Neural crest cell (in vitro differentiated cells): ENCODE data around the gene JCAD. TPM values are rescaled to one million over a fixed set of nuclear protein-coding genes. Genes with fewer than 3 reads are reported as not detected.
"Not testable (repeated sequence)": the region's sequence is repeated elsewhere in the genome, so short reads cannot be mapped to it uniquely, and the experiment has no call there.

ENCODE experiments used
- DNase-seq: peaks from one replicate; pipeline ENCODE4 v3.0.0; 2021; ENCODE audit warnings: low read depth, mixed read lengths, low spot score
- H3K27ac Mint-ChIP-seq: one replicate; pipeline ENCODE4 v1.8.0; 2021; ENCODE audit warnings: mild to moderate bottlenecking, mixed read lengths; ENCODE audit not compliant: unreplicated experiment
- H3K27me3 Mint-ChIP-seq: 2 replicates; pipeline ENCODE4 v1.8.0; 2021; ENCODE audit warnings: low read depth, mild to moderate bottlenecking, mixed read lengths
- H3K36me3 Mint-ChIP-seq: 2 replicates; pipeline ENCODE4 v1.8.0; 2021; ENCODE audit warnings: low read depth, mild to moderate bottlenecking, mixed read lengths
- H3K4me1 Mint-ChIP-seq: 2 replicates; pipeline ENCODE4 v1.8.0; 2021; ENCODE audit warnings: mixed read lengths
- H3K4me3 Mint-ChIP-seq: one replicate; pipeline ENCODE4 v1.8.0; 2021; ENCODE audit warnings: mild to moderate bottlenecking, mixed read lengths
- H3K9me3 Mint-ChIP-seq: 2 replicates; pipeline ENCODE4 v1.8.0; 2021; ENCODE audit warnings: mixed read lengths
- long read RNA-seq: library from polyadenylated mRNA; unstranded; transcript quantifications from one replicate; pipeline ENCODE4 v2.0.0, GENCODE V29; 2020
- total RNA-seq: library from RNA; stranded (reverse); gene quantifications from 2 replicates; pipeline ENCODE4 v1.2.1, GENCODE V29; 2021
- TF ChIP-seq, protein P1 (sequence below): fragments of 200-600 bp; sonication (generic); conservative IDR thresholded peaks from 2 replicates; pipeline ENCODE4 v1.5.0; 2021; ENCODE audit warnings: antibody characterized with exemption, mild to moderate bottlenecking

The JCAD gene, protein sequence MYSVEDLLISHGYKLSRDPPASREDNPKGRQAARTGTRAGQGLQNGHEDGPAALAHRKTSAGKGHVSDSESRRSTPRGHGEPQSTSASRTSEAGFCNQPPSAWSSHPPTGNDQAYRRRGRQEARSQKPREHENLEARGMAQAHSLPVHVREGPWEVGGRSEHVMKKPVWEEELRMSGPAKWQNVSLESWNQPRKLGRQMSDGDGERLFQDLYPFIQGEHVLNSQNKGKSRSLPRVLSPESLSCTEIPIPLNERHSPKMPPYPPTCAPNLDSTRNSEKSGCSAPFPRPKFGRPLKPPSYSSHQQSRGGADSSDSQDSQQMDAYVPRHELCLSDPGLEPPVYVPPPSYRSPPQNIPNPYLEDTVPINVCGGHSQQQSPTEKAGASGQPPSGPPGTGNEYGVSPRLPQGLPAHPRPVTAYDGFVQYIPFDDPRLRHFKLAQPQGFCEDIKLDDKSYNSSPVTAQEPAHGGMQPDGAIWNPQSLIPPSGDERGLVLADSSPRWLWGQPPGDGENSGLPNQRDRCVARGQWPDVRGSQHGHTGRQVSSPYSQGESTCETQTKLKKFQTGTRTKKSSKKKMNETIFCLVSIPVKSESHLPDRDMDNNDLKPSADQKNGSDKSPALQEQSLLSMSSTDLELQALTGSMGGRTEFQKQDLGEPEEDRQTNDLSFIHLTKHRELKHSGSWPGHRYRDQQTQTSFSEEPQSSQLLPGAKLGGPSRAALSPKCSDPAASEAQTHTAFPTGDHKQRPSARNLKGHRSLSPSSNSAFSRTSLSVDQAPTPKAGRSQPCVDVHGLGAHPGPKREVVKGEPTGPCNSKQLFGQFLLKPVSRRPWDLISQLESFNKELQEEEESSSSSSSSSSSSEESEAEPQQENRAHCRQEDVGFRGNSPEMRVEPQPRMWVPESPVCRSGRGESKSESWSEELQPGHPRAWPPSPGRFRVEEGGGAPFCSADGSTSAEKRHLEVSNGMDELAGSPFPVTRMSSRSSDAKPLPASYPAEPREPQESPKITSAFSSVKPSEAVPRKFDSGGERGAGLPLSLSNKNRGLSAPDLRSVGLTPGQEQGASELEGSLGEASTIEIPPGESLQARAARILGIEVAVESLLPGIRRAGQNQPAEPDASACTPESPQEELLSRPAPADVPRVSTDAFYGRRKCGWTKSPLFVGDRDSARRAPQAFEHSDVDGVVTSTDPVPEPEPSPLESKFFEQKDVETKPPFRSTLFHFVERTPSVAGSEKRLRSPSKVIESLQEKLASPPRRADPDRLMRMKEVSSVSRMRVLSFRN (N-terminal part only)
- total RNA-seq = 0.61 and 1.2 TPM in 2 replicates
- long read RNA-seq, partial matches to known transcripts = 0 of 1 reads
- long read RNA-seq, other reads (novel, unspliced or antisense) = 1 of 1 reads

DNA sequence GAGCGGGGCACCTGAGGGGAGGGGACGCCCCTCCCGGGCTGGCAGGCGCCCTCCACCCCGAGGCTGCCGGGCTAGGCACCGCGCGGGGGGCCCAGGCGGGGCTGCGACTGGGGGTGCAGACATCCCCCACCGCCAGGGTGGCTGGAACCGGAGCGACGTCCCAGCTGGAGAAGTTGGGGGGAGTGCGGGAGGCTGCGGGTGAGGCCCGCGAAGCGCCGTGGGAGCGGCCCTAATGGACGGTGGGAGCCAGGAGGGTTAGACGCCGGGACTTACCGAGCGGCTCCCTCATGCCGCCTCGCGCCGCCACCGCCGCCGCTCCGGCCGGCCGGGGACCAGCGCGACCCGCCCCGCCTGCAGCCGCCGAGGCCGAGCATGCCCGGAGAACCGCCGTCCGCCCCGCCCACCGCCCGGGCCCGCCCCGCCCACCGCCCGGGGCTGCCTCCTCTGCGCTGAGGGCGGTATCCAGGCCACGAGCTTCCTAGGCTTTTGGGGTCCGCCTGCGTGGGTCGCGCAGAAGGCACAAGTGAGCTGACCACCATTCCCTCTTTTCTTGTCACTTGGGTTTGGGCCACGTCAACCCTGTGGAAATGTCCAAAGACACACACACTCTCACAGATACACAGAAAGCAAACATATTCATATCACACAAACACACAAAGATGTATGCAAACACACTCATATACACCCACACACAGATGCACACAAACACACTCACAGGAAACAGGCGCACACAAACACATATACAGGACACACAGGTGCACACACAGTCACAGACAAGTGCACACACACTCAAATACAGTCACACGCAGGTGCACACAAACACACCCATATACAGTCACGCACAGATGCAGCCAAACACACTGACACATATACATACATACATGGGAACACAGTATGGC is at the start of gene JCAD:
Gene JCAD, minus strand, starts transcription at position 378 of the 899 bp plus-strand sequence. CDS start 11,774 bp downstream, outside the sequence.
- TF ChIP-seq, protein P1, sequence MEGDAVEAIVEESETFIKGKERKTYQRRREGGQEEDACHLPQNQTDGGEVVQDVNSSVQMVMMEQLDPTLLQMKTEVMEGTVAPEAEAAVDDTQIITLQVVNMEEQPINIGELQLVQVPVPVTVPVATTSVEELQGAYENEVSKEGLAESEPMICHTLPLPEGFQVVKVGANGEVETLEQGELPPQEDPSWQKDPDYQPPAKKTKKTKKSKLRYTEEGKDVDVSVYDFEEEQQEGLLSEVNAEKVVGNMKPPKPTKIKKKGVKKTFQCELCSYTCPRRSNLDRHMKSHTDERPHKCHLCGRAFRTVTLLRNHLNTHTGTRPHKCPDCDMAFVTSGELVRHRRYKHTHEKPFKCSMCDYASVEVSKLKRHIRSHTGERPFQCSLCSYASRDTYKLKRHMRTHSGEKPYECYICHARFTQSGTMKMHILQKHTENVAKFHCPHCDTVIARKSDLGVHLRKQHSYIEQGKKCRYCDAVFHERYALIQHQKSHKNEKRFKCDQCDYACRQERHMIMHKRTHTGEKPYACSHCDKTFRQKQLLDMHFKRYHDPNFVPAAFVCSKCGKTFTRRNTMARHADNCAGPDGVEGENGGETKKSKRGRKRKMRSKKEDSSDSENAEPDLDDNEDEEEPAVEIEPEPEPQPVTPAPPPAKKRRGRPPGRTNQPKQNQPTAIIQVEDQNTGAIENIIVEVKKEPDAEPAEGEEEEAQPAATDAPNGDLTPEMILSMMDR = no peak
- Mint-ChIP-seq H3K4me3 (peak within 1 kb of the TSS; percentile 84), H3K4me1 (peaks cover 19% of the 10 kb centered on the region), H3K36me3 (no peaks in the 10 kb centered on the region), H3K27ac (peak within 1 kb of the TSS; percentile 6), H3K27me3 (peaks cover 70% of the 10 kb centered on the region), H3K9me3 (no peaks in the 10 kb centered on the region)
- DNase-seq = peak; percentile 67

DNA sequence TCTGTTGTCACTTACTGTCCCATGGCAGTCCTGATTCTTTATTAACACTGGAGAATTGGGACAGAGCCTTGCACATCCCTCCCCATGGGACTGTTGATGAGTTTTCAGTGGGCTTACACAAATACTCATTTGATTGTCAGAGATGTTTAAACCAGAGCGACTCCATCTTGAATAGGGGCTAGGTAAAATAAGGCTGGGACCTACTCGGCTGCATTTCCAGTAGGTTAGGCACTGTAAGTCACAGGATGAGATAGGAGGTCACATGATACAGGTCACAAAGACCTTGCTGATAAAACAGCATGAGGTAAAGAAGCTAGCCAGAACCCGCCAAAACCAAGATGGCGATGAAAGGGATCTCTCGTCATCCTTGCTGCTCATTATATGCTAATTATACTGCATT is 47.6 kb upstream of the JCAD start:
- Mint-ChIP-seq H3K9me3 (peaks cover 18% of the 10 kb centered on the region), H3K4me3 (no peak overlapping the region), H3K27ac (no peak overlapping the region), H3K27me3 (no peaks in the 10 kb centered on the region), H3K36me3 (no peaks in the 10 kb centered on the region), H3K4me1 (no peaks in the 10 kb centered on the region)
- no peak for DNase-seq
- TF ChIP-seq, protein P1 = no peak

DNA sequence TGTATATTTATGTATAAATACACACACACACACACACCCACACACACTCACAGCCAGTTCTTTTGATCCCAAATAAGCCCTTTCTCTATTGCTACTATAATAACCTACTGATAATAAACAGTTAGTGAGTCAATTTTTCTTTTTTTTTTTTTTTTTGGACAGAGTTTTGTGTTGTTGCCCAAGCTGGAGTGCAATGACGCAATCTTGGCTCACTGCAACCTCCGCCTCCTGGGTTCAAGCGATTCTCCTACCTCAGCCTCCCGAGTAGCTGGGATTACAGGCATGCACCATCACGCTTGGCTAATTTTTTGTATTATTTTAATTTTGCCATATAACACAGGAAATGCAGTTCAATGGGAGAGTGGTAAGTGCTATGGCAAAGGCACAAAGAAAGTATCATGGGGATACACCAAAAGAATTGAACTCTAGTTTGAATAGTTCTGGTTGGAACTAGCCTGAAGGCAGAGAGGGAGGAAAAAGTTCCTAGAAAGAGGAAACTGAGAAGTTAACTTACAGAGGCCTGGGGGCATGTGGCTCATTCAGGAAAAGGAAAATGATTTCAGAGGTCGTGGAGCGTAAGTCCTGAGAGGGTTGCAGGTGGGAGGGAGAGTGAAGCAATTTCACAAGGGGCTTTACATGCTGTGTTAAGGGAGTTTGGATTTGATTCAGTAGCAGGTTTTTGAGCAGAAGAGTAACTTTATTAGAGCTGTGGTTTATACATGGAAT is 44.4 kb upstream of the JCAD start:
- no peaks in the 10 kb centered on the region for H3K27me3 Mint-ChIP-seq
- no peak for DNase-seq
- H3K36me3 Mint-ChIP-seq = no peaks in the 10 kb centered on the region
- H3K4me1 Mint-ChIP-seq = no peaks in the 10 kb centered on the region
- no peak overlapping the region for H3K4me3 Mint-ChIP-seq
- peaks cover 9% of the 10 kb centered on the region for H3K9me3 Mint-ChIP-seq
- TF ChIP-seq, protein P1 = no peak
- no peak overlapping the region for H3K27ac Mint-ChIP-seq

DNA sequence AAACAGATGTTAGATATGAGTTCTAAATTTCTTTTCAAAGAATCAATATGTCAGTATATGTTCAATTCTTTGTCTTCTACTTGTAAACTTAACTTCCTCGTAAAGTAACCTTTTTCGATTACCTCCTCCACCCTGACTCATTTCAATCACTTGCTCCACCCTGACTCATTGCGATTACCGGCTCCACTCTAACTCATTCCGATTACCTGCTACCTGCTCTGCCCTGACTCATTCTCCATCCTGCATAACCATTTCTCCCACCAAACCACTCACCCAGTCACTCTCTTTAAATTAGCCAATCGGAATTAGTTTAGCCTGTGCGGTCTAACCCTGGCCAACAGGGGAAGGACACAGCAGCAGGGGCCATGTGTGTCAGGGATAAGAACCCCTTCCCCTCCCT is 40.3 kb upstream of the JCAD start:
- not testable (repeated sequence) for DNase-seq, H3K27me3 Mint-ChIP-seq, H3K36me3 Mint-ChIP-seq, H3K27ac Mint-ChIP-seq, H3K4me3 Mint-ChIP-seq, H3K4me1 Mint-ChIP-seq, H3K9me3 Mint-ChIP-seq

DNA sequence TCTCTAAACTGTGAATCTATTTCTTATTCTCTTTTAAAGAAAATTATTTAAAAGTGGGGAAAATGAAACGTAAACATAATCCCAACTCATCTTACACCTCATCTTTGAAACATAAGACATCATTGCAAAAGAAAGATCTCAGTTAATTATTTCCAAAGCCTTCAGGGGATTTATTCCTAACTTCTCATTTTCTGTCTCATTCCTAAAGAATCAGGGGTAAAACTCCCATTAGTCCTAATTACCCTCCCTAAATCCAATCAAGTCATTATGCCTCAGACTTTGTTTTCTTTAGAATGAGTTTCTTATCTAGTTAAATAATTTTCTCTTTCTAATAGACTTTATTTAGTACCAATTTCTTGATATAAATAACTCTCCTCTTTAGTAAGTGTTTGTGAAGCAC is 39.7 kb upstream of the JCAD start:
- Mint-ChIP-seq H3K27ac (no peak overlapping the region), H3K36me3 (no peaks in the 10 kb centered on the region), H3K27me3 (peaks cover 9% of the 10 kb centered on the region), H3K4me3 (no peak overlapping the region), H3K9me3 (peaks cover 3% of the 10 kb centered on the region), H3K4me1 (peaks cover 10% of the 10 kb centered on the region)
- DNase-seq = no peak
- TF ChIP-seq, protein P1 = no peak
